DMS114 treated with DMSO at 0.1 percent for 48 hours (cell line): ENCODE data around the gene CDADC1.

Experiments used
- DNase-seq: peaks from one replicate; lab custom pipeline; 2025; ENCODE audit not compliant: unreplicated experiment; lab: John Stamatoyannopoulos, UW

CDADC1 gene

GRCh38 chr13:49235856-49236431, 11.8 kb upstream of the CDADC1 start:
- no peak for DNase-seq

- no peak for DNase-seq
Measured at GRCh38 chr13:49238621-49239020, 9.1 kb upstream of the CDADC1 start.

- DNase-seq, result no peak
Measured at GRCh38 chr13:49240017-49240416, 7.7 kb upstream of the CDADC1 start.

- no peak for DNase-seq
Measured at GRCh38 chr13:49241296-49241695, 6.4 kb upstream of the CDADC1 start.

- DNase-seq, result no peak
Measured at GRCh38 chr13:49245101-49245500, 2.6 kb upstream of the CDADC1 start.

GRCh38 chr13:49246850-49247642, 679 bp upstream of the CDADC1 start:
- no peak for DNase-seq

- peak; percentile 20 for DNase-seq
Measured at GRCh38 chr13:49248622-49249002, 887 bp downstream of the CDADC1 start.

- no peak for DNase-seq
Measured at GRCh38 chr13:49251326-49251725, 3.6 kb downstream of the CDADC1 start.

- no peak for DNase-seq
Measured at GRCh38 chr13:49253310-49253709, 5.6 kb downstream of the CDADC1 start.

GRCh38 chr13:49254007-49254406, 6.3 kb downstream of the CDADC1 start:
- no peak for DNase-seq

GRCh38 chr13:49256841-49257240, 9.1 kb downstream of the CDADC1 start:
- no peak for DNase-seq

GRCh38 chr13:49258089-49258796, 10.5 kb downstream of the CDADC1 start:
- no peak for DNase-seq

GRCh38 chr13:49259586-49259985, 11.9 kb downstream of the CDADC1 start:
- DNase-seq, result no peak

GRCh38 chr13:49262634-49263033, 14.9 kb downstream of the CDADC1 start:
- no peak for DNase-seq

- DNase-seq, result no peak
Measured at GRCh38 chr13:49265822-49266221, 18.1 kb downstream of the CDADC1 start.

- no peak for DNase-seq
Measured at GRCh38 chr13:49271264-49271663, 23.5 kb downstream of the CDADC1 start.

GRCh38 chr13:49272296-49272695, 24.6 kb downstream of the CDADC1 start:
- DNase-seq, result no peak

GRCh38 chr13:49278211-49278610, 30.5 kb downstream of the CDADC1 start:
- no peak for DNase-seq

GRCh38 chr13:49279112-49279511, 31.4 kb downstream of the CDADC1 start:
- DNase-seq, result no peak

- DNase-seq, result no peak
Measured at GRCh38 chr13:49279885-49280284, 32.2 kb downstream of the CDADC1 start.

- DNase-seq, result no peak
Measured at GRCh38 chr13:49287995-49288394, 40.3 kb downstream of the CDADC1 start.

GRCh38 chr13:49288458-49288857, 40.7 kb downstream of the CDADC1 start:
- DNase-seq, result no peak
